ENCODE measurements around the gene ELAVL2. TPM values are rescaled to one million over a fixed set of nuclear protein-coding genes. Genes with fewer than 3 reads are reported as not detected.

ELAVL2 gene
- total RNA-seq, 2 experiments from 2014 or later = not detected

GRCh38 chr9:23665635-23666034 lies 160.4 kb downstream of the ELAVL2 start:
- intact Hi-C loops (cut with DNase I, micrococcal nuclease) = no loop called here
- H3K36me3 ChIP-seq (ENCODE audit: insufficient read depth, low read length) = no peaks in the 10 kb centered on the region
- no peak for DNase-seq
- H3K9me3 ChIP-seq (ENCODE audit: control insufficient read depth in 1 of 2, insufficient read depth in 1 of 2, low read length in 2 of 2) = no peaks in the 10 kb centered on the region
- ChIA-PET POLR2A (no interaction called here), CTCF (no interaction called here)
- no peaks in the 10 kb centered on the region for H3K27me3 ChIP-seq (ENCODE audit: control insufficient read depth in 1 of 2, insufficient read depth in 2 of 2, low read length in 2 of 2)
- peaks cover 16% of the 10 kb centered on the region for H3K9me3 Mint-ChIP-seq
- H3K4me3 Mint-ChIP-seq = no peak overlapping the region
- H3K4me3 ChIP-seq (ENCODE audit: low read length) = no peak overlapping the region
- H3K4me1 ChIP-seq (ENCODE audit: insufficient read depth, low read length) = no peaks in the 10 kb centered on the region
- H3K27me3 Mint-ChIP-seq = no peaks in the 10 kb centered on the region
- H3K27ac ChIP-seq (ENCODE audit: low read depth in 1 of 2, low read length in 2 of 2) = no peak overlapping the region
- no peak for TF ChIP-seq CTCF (IDR thresholded peaks at IDR 0.05)
- no peaks in the 10 kb centered on the region for H3K4me1 Mint-ChIP-seq (ENCODE audit: low read depth)
- no peak overlapping the region for H3K27ac Mint-ChIP-seq
- ATAC-seq (ENCODE audit: poor library complexity) = no peak
- no peaks in the 10 kb centered on the region for H3K36me3 Mint-ChIP-seq (ENCODE audit: low read depth)

DNA sequence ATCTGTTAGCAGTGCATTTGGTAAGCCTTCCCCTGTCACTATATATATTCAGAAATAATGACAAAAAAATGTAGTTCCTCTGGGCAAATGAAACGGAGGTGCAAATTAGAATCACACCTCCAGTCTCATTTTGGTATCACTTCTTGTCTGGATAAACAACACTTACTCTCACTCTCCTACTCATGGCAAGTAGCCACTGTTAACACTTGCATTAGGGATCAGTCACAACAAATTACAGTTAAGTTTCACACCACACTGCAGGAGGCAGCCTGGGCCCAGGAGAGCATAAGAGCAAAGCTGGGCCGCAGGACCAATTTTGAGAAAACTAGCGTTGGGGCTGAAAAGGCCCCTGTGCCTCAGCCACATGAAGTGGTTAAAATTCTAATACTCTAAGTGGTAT lies 161.0 kb downstream of the ELAVL2 start:
- Mint-ChIP-seq H3K36me3 (ENCODE audit: low read depth) (no peaks in the 10 kb centered on the region), H3K27me3 (no peaks in the 10 kb centered on the region), H3K27ac (no peak overlapping the region), H3K4me1 (ENCODE audit: low read depth) (no peaks in the 10 kb centered on the region), H3K9me3 (peaks cover 18% of the 10 kb centered on the region), H3K4me3 (no peak overlapping the region)
- Histone ChIP-seq H3K4me1 (ENCODE audit: insufficient read depth, low read length) (no peaks in the 10 kb centered on the region), H3K27me3 (ENCODE audit: control insufficient read depth in 1 of 2, insufficient read depth in 2 of 2, low read length in 2 of 2) (no peaks in the 10 kb centered on the region), H3K27ac (ENCODE audit: low read depth in 1 of 2, low read length in 2 of 2) (no peak overlapping the region), H3K36me3 (ENCODE audit: insufficient read depth, low read length) (no peaks in the 10 kb centered on the region), H3K4me3 (ENCODE audit: low read length) (no peak overlapping the region), H3K9me3 (ENCODE audit: control insufficient read depth in 1 of 2, insufficient read depth in 1 of 2, low read length in 2 of 2) (no peaks in the 10 kb centered on the region)
- POLR2A ChIA-PET = no interaction called here
- CTCF ChIA-PET = no interaction called here
- ATAC-seq (ENCODE audit: poor library complexity) = no peak
- TF ChIP-seq CTCF (IDR thresholded peaks at IDR 0.05) = no peak
- intact Hi-C loops (cut with DNase I, micrococcal nuclease) = no loop called here
- DNase-seq = no peak

- Mint-ChIP-seq H3K4me3 (no peak overlapping the region), H3K9me3 (peaks cover 24% of the 10 kb centered on the region), H3K27me3 (no peaks in the 10 kb centered on the region), H3K4me1 (ENCODE audit: low read depth) (no peaks in the 10 kb centered on the region), H3K27ac (no peak overlapping the region), H3K36me3 (ENCODE audit: low read depth) (no peaks in the 10 kb centered on the region)
- ChIA-PET CTCF (no interaction called here), POLR2A (no interaction called here)
- ATAC-seq (ENCODE audit: poor library complexity) (no peak), DNase-seq (no peak)
- H3K4me1 ChIP-seq (ENCODE audit: insufficient read depth, low read length) = no peaks in the 10 kb centered on the region
- no peak overlapping the region for H3K27ac ChIP-seq (ENCODE audit: low read depth in 1 of 2, low read length in 2 of 2)
- peaks cover 0 to 1% of the 10 kb centered on the region in 2 experiments for H3K9me3 ChIP-seq (ENCODE audit: control insufficient read depth in 1 of 2, insufficient read depth in 1 of 2, low read length in 2 of 2)
- intact Hi-C loops (cut with DNase I, micrococcal nuclease) = no loop called here
- H3K4me3 ChIP-seq (ENCODE audit: low read length) = no peak overlapping the region
- TF ChIP-seq CTCF (IDR thresholded peaks at IDR 0.05) = no peak
- no peaks in the 10 kb centered on the region for H3K36me3 ChIP-seq (ENCODE audit: insufficient read depth, low read length)
- no peaks in the 10 kb centered on the region for H3K27me3 ChIP-seq (ENCODE audit: control insufficient read depth in 1 of 2, insufficient read depth in 2 of 2, low read length in 2 of 2)
Measured at GRCh38 chr9:23663946-23664345, 162.1 kb downstream of the ELAVL2 start.

All from CD4-positive, alpha-beta T cell (primary cell).